Measurements from ENCODE around the gene SLC35B3.

- TF ChIP-seq POLR2A (IDR thresholded peaks at IDR 0.05; ENCODE audit: borderline replicate concordance, extremely low read depth, insufficient read depth, insufficient read length) (no peak), RAD21 (IDR thresholded peaks at IDR 0.05; ENCODE audit: low read depth) (no peak), YY1 (IDR thresholded peaks at IDR 0.05; ENCODE audit: extremely low read depth, insufficient replicate concordance, low read depth, low read length) (no peak), ZBTB33 (IDR thresholded peaks at IDR 0.05; ENCODE audit: extremely low read depth, insufficient replicate concordance, low read length) (no peak), CTCF (IDR thresholded peaks at IDR 0.05 in 2 of 3, conservative IDR thresholded peaks at IDR 0.05 in 1 of 3; ENCODE audit: borderline replicate concordance in 1 of 3, insufficient read depth in 1 of 3, low read depth in 2 of 3, low read length in 2 of 3) (no peak), EZH2 (IDR thresholded peaks at IDR 0.05) (no peak), JUND (IDR thresholded peaks at IDR 0.05) (no peak), EZH2phosphoT487 (IDR thresholded peaks at IDR 0.05; ENCODE audit: borderline replicate concordance) (no peak), ZNF274 (IDR thresholded peaks at IDR 0.05; ENCODE audit: low read depth, low read length) (no peak), MAX (IDR thresholded peaks at IDR 0.05) (no peak), CEBPB (IDR thresholded peaks at IDR 0.05; ENCODE audit: low read depth) (no peak), ZFX (IDR thresholded peaks at IDR 0.05) (no peak), SP1 (IDR thresholded peaks at IDR 0.05; ENCODE audit: low read depth) (no peak), ATF3 (IDR thresholded peaks at IDR 0.05) (no peak)
Observed at GRCh38 chr6:8375916-8376315, 59.4 kb downstream of the SLC35B3 start.
